Neutrophil (primary cell): Measurements from ENCODE around the gene NDOR1.

ENCODE experiments used
- H3K27ac ChIP-seq: fragments of 200-600 bp; sonication (generic); 2 replicates; pipeline ENCODE4 v1.5.1; 2016; ENCODE audit warnings: mild to moderate bottlenecking, moderate library complexity
- H3K27me3 ChIP-seq: fragments of 200-600 bp; sonication (generic); 2 replicates; pipeline ENCODE4 v1.6.0; 2016; ENCODE audit warnings: mild to moderate bottlenecking
- H3K36me3 ChIP-seq: fragments of 200-600 bp; sonication (generic); 2 replicates; pipeline ENCODE4 v1.5.1; 2017
- H3K4me1 ChIP-seq, 2 experiments: fragments of 200-600 bp in 1 of 2; sonication (generic) in 1 of 2; 1 replicate in 1 of 2; 2 replicates in 1 of 2; pipeline versions ENCODE4 v1.5.1 to v1.6.1; 2013 to 2016; ENCODE audit warnings: low read depth in 1 of 2, low read length in 1 of 2, mild to moderate bottlenecking in 1 of 2, moderate library complexity in 1 of 2; ENCODE audit not compliant: control insufficient read depth in 1 of 2, insufficient read depth in 1 of 2
- H3K4me3 ChIP-seq, 2 experiments: fragments of 200-600 bp in 1 of 2; sonication (generic) in 1 of 2; 1 replicate in 1 of 2; 2 replicates in 1 of 2; pipeline ENCODE4 v1.5.1; 2013 to 2016; ENCODE audit warnings: low read depth in 1 of 2, low read length in 1 of 2, mild to moderate bottlenecking in 1 of 2, moderate library complexity in 1 of 2
- H3K9me3 ChIP-seq: fragments of 200-600 bp; sonication (generic); 2 replicates; pipeline ENCODE4 v1.5.1; 2016
- CTCF ChIP-seq: fragments of 200-600 bp; sonication (generic); IDR thresholded peaks from 2 replicates; pipeline ENCODE4 v1.5.1; 2016; ENCODE audit warnings: antibody characterized with exemption

The NDOR1 gene

GRCh38 chr9:137191245-137191644 lies 14.3 kb upstream of the NDOR1 start:
- Histone ChIP-seq H3K4me3 (no peak overlapping the region), H3K9me3 (no peaks in the 10 kb centered on the region), H3K36me3 (peaks cover 28% of the 10 kb centered on the region), H3K4me1 (peaks cover 34% of the 10 kb centered on the region in 2 experiments), H3K27me3 (no peaks in the 10 kb centered on the region), H3K27ac (no peak overlapping the region)
- no peak for TF ChIP-seq CTCF

GRCh38 chr9:137191691-137192447 lies 13.6 kb upstream of the NDOR1 start:
- no peaks in the 10 kb centered on the region for H3K27me3 ChIP-seq
- no peaks in the 10 kb centered on the region for H3K9me3 ChIP-seq
- TF ChIP-seq CTCF, result no peak
- no peak overlapping the region for H3K4me3 ChIP-seq
- peaks cover 22% of the 10 kb centered on the region for H3K36me3 ChIP-seq
- H3K27ac ChIP-seq, result no peak overlapping the region
- peaks cover 28 to 31% of the 10 kb centered on the region in 2 experiments for H3K4me1 ChIP-seq

GRCh38 chr9:137192448-137192780 lies 13.1 kb upstream of the NDOR1 start:
- no peak for TF ChIP-seq CTCF
- Histone ChIP-seq H3K4me1 (peaks cover 23 to 26% of the 10 kb centered on the region in 2 experiments), H3K27ac (no peak overlapping the region), H3K36me3 (peaks cover 18% of the 10 kb centered on the region), H3K4me3 (no peak overlapping the region), H3K9me3 (no peaks in the 10 kb centered on the region), H3K27me3 (no peaks in the 10 kb centered on the region)

GRCh38 chr9:137192859-137193258 lies 12.6 kb upstream of the NDOR1 start:
- Histone ChIP-seq H3K27me3 (no peaks in the 10 kb centered on the region), H3K27ac (no peak overlapping the region), H3K36me3 (peaks cover 16% of the 10 kb centered on the region), H3K9me3 (no peaks in the 10 kb centered on the region), H3K4me3 (no peak overlapping the region), H3K4me1 (peaks cover 18 to 21% of the 10 kb centered on the region in 2 experiments)
- TF ChIP-seq CTCF, result no peak

- H3K27ac ChIP-seq, result no peak overlapping the region
- no peak for TF ChIP-seq CTCF
- no peaks in the 10 kb centered on the region for H3K9me3 ChIP-seq
- no peak overlapping the region for H3K4me3 ChIP-seq
- peaks cover 16% of the 10 kb centered on the region for H3K36me3 ChIP-seq
- peaks cover 15 to 17% of the 10 kb centered on the region in 2 experiments for H3K4me1 ChIP-seq
- peaks cover 3% of the 10 kb centered on the region for H3K27me3 ChIP-seq
Observed at GRCh38 chr9:137193771-137194170, 11.7 kb upstream of the NDOR1 start.
